ENCODE data around the gene LRRK1.

LRRK1 gene

DNA sequence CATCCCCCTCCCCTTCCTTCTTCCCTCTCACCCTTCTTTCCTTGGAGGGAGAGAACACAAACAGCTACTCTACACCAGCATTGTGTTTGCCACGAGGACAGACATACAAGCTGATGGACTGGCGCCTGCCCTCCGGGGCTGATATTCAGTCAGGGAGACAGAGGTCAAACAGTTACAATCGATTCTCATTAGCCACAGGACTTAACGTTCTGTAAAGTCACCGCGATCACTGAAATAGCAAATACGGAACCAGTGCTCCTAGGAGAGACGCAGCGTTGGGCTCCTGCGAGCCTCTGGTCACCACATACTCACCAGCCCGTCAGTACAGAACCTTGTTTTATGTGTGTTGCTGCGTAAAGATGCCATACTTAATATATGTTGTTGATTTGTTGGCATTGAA is 108.8 kb downstream of the LRRK1 start:
- in situ Hi-C loops (cut with MboI; ENCODE audit: low sequenced_read_pairs): no loop called here
- Histone ChIP-seq H3K4me1 (no peaks in the 10 kb centered on the region), H3K4me3 (no peak overlapping the region), H3K9me3 (no peaks in the 10 kb centered on the region), H3K36me3 (replicated peaks) (peaks cover 13% of the 10 kb centered on the region), H3K27me3 (ENCODE audit: low read depth) (no peaks in the 10 kb centered on the region)
- DNase-seq (ENCODE audit: low spot score in 2 of 2): no peak

DNA sequence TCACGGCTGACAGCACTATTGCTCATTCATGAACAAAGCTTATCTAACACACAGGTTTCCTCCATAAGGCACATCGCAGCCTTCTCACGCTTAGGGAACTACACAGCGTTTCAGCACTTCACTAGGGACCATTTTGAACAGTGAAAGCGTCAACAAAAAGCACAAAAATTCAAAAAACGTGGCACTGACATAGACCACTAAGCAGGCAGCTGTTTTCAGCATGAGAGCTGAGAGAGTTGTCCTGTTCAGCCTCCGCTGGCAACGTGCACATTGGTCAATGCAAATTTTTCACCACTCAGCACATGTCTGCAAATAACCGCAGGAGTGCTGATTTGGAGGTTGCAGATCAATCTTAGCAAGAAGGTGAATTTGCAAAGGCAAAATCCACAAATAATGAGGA is 109.2 kb downstream of the LRRK1 start:
- in situ Hi-C loops (cut with MboI; ENCODE audit: low sequenced_read_pairs): no loop called here
- no peak for DNase-seq (ENCODE audit: low spot score in 2 of 2)
- Histone ChIP-seq H3K4me3 (no peak overlapping the region), H3K36me3 (replicated peaks) (peaks cover 13% of the 10 kb centered on the region), H3K4me1 (no peaks in the 10 kb centered on the region), H3K27me3 (ENCODE audit: low read depth) (no peaks in the 10 kb centered on the region), H3K9me3 (no peaks in the 10 kb centered on the region)

DNA sequence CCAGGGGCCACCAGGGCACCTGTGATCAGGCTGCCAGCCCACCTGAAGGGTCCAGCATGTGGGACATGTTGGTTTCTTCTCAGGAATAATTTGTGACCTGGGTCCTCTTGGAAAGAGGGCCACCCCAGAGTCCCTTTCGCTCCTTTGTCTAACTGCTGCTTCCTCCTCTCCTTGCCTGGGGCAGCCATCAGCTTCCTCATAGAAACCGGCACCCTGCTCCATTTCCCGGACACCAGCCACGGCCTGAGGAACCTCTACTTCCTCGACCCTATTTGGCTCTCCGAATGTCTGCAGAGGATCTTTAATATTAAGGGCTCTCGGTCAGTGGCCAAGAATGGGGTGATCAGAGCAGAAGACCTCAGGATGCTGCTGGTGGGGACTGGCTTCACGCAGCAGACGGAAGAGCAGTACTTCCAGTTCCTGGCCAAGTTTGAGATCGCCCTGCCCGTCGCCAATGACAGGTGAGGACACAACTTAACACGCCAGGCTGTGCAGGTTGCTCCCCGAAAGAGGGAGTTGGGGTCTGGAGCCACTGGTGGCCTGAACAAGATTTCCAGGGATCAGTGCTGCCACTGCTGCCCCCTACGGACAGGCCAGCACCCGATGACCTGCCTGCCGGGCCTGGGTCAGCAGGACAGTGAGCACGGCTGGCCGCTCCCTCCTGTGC is 109.7 kb downstream of the LRRK1 start:
- Histone ChIP-seq H3K27me3 (ENCODE audit: low read depth) (no peaks in the 10 kb centered on the region), H3K9me3 (no peaks in the 10 kb centered on the region), H3K36me3 (replicated peaks) (peaks cover 13% of the 10 kb centered on the region), H3K4me3 (no peak overlapping the region), H3K4me1 (no peaks in the 10 kb centered on the region)
- in situ Hi-C loops (cut with MboI; ENCODE audit: low sequenced_read_pairs): no loop called here
- no peak for DNase-seq (ENCODE audit: low spot score in 2 of 2)

DNA sequence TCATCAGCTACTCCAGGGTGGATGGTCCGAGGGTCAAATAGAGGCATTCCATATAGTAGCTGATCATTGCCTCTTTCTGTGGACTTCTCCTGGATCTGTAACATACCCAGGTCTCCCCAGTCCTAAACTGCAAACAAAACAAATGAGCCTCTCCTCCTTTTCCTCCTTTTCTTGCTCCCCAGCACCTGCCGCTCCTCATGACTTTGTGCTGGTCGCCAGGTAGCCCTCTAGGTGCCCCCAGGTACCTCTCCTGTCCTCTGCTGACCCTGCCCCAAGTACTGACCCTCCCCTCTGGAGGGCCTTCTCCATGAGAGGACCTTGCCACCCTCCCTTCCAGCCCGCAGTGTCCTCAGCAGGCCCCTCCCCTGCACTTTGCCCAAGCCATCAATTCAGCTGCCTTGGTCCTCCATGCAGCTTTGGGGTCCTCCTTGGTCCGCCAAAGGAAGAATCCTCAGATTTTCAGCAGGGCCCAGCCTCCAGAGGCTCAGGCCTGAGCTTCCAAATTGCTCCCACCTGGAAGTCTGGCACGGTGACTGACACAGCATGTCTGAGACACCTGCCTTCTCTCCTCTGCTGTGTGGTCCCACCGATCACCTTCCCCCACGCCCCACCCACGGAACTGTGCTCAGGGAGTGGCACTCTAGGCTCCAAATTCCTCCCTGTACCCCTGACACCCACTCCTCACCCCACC is 111.0 kb downstream of the LRRK1 start:
- Histone ChIP-seq H3K36me3 (replicated peaks) (peaks cover 13% of the 10 kb centered on the region), H3K4me1 (no peaks in the 10 kb centered on the region), H3K4me3 (no peak overlapping the region), H3K9me3 (no peaks in the 10 kb centered on the region), H3K27me3 (ENCODE audit: low read depth) (no peaks in the 10 kb centered on the region)
- in situ Hi-C loops (cut with MboI; ENCODE audit: low sequenced_read_pairs): no loop called here
- DNase-seq (ENCODE audit: low spot score in 2 of 2): no peak

DNA sequence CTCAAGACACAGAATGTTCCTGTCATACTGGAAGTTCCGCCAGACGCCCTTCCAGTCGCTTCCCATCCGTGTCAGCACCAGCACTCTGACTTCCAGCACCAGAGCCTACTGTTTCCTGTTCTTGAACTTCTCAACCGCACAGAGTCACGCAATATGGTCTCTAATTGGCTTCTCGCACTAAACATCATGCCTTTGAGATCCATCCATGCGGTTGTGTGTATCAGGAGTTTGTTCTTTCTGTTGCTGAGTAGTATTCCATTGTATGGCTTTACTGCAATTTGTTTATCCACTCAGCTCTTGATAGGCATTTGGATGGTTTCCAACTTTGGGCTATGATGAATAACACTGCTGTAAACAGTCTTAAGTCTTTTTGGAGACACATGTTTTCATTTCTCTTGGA is 112.1 kb downstream of the LRRK1 start:
- H3K9me3 ChIP-seq: no peaks in the 10 kb centered on the region
- H3K27me3 ChIP-seq (ENCODE audit: low read depth): no peaks in the 10 kb centered on the region
- DNase-seq (ENCODE audit: low spot score in 2 of 2): no peak
- H3K4me1 ChIP-seq: no peaks in the 10 kb centered on the region
- H3K4me3 ChIP-seq: no peak overlapping the region
- H3K36me3 ChIP-seq (replicated peaks): peaks cover 11% of the 10 kb centered on the region
- in situ Hi-C loops (cut with MboI; ENCODE audit: low sequenced_read_pairs): no loop called here

DNA sequence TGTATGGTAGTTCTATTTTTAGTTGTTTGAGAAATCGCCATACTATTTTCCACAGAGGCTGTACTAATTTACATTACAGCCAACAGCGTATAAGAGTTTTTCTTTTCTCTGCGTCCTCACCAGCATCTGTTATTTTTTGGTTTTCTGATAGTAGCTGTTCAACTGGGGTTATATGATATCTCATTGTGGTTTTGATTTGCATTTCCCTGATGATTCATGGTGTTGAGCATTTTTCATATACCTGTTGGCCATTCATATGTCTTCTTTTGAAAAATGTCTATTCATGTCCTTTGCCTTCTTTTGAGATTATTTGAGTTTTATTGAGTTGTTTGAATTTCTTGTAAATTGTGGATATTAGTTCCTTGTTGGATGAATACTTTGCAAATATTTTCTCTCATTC is 114.6 kb downstream of the LRRK1 start:
- in situ Hi-C loops (cut with MboI; ENCODE audit: low sequenced_read_pairs): no loop called here
- H3K4me1 ChIP-seq: no peaks in the 10 kb centered on the region

DNA sequence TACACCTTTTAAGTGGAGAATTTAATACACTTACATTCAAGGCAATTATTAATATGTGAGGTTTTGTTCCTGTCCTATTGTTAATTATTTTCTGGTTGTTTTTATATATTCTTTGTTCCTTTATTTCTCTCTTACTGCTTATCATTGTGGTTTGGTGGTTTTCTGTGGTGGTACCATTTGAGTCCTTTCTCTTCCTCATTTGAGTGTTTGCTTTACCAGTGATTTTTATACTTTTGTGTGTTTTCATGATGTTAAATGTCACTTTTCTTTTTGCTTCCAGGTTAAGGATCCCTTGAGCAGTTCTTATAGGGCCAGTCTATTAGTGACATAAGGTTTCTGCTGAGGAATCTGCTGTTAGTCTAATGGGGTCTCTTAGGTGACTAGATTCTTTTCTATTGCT is 116.5 kb downstream of the LRRK1 start:
- Histone ChIP-seq H3K4me1 (no peaks in the 10 kb centered on the region), H3K4me3 (no peak overlapping the region), H3K27me3 (ENCODE audit: low read depth) (no peaks in the 10 kb centered on the region), H3K36me3 (replicated peaks) (no peaks in the 10 kb centered on the region; the same call in none of the 2 replicates), H3K9me3 (no peaks in the 10 kb centered on the region)
- no peak for DNase-seq (ENCODE audit: low spot score in 2 of 2)
- in situ Hi-C loops (cut with MboI; ENCODE audit: low sequenced_read_pairs): no loop called here

More for the DNA sequence above, 114.6 kb downstream of the LRRK1 start:
- no peak for DNase-seq (ENCODE audit: low spot score in 2 of 2)
- H3K36me3 ChIP-seq (replicated peaks): peaks cover 4% of the 10 kb centered on the region
- H3K4me3 ChIP-seq: no peak overlapping the region
- H3K27me3 ChIP-seq (ENCODE audit: low read depth): no peaks in the 10 kb centered on the region
- H3K9me3 ChIP-seq: no peaks in the 10 kb centered on the region

DNA sequence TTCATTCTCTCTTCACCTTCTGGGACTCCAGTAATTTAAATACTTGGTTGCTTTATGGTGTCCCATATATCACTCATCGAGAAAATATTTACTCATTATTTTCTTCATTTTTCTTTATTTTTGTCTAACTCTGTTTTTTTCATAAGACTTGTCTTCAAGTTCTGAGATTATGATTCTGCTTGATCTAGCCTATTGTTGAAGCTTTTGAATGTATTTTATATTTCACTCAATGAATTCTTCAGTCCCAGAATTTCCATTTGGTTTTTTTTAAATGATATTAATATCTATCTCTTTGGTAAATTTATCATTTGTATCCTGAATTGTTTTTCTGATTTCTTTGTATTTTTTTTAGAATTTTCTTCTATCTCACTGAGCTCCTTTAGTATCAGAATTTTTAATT is 117.0 kb downstream of the LRRK1 start:
- DNase-seq (ENCODE audit: low spot score in 2 of 2): no peak
- no peaks in the 10 kb centered on the region for H3K9me3 ChIP-seq
- no peaks in the 10 kb centered on the region; the same call in none of the 2 replicates for H3K36me3 ChIP-seq (replicated peaks)
- in situ Hi-C loops (cut with MboI; ENCODE audit: low sequenced_read_pairs): no loop called here
- H3K4me1 ChIP-seq: no peaks in the 10 kb centered on the region
- H3K27me3 ChIP-seq (ENCODE audit: low read depth): no peaks in the 10 kb centered on the region
- no peak overlapping the region for H3K4me3 ChIP-seq

DNA sequence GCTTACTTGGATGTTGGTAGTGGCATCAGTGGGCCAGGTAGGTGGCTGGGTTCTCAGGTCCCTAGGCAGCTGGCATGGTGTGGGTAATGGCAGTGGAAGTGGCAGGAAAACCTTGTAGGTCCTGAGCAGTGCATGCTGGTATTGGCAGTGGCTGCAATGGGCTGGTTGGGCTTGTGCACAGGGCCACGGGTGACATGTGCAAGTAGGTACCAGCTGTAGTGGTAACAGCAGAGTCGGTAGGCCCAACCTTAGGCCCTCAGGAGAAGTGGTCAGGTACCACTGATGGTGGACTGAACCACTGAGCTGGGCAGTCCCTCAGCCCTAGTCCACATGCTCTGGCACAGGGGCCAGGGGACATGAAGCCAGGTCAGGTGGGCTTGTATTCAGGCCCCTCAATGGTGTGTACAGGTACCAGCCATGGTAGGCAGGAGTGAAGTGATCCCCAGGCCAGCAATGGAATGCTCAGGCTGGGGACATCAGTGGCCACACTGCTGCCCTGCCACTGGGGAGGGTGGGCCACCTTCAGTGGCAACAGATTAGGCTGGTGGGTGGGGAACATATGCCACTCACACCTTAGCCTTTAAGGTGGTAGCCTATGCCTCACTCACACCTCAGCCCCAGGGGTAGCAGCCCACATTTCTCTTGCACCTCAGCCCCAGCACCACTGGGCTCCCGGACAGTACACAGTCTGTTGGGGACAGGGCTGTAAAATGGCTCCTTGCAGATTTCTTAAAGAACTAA is 118.1 kb downstream of the LRRK1 start:
- no peak for DNase-seq (ENCODE audit: low spot score in 2 of 2)
- no peaks in the 10 kb centered on the region for H3K4me1 ChIP-seq
- no peak overlapping the region for H3K4me3 ChIP-seq
- in situ Hi-C loops (cut with MboI; ENCODE audit: low sequenced_read_pairs): no loop called here
- H3K27me3 ChIP-seq (ENCODE audit: low read depth): no peaks in the 10 kb centered on the region
- H3K36me3 ChIP-seq (replicated peaks): no peaks in the 10 kb centered on the region; the same call in 1 of the 2 replicates
- H3K9me3 ChIP-seq: no peaks in the 10 kb centered on the region

DNA sequence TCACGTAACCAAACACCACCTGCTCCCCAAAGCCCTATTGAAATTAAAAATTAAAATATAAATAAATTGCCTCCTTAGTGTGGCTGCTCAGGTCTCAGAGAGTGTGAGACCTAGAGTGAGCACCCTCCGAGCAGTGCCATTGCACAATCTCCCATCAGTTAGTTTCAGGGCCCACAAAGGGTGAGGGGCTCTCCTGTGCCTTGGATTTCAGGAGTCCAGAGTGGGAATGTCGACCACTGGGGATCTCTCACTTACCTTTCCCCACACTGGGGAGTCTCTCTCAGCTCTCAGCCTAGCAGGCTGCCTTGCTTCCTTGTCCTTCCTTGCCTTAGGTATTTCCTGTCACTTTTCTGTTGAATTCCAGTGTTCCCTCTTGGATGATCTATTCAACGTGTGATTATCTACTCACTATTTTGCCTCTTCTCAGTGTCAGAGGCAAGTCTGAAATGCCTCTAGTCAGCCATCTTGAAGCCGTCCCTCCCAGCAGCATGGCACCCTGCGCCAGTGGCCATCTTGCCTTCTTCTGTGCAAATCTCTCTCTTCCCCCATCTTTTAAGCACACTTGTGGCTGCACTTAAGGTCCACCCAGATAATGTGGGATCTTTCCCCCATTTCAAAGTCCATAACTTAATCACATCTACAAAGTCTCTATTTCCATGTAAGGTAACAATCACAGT is 119.3 kb downstream of the LRRK1 start:
- Histone ChIP-seq H3K4me3 (no peak overlapping the region), H3K4me1 (no peaks in the 10 kb centered on the region), H3K36me3 (replicated peaks) (no peaks in the 10 kb centered on the region; the same call in 1 of the 2 replicates), H3K27me3 (ENCODE audit: low read depth) (no peaks in the 10 kb centered on the region), H3K9me3 (no peaks in the 10 kb centered on the region)
- in situ Hi-C loops (cut with MboI; ENCODE audit: low sequenced_read_pairs): no loop called here
- no peak for DNase-seq (ENCODE audit: low spot score in 2 of 2)

DNA sequence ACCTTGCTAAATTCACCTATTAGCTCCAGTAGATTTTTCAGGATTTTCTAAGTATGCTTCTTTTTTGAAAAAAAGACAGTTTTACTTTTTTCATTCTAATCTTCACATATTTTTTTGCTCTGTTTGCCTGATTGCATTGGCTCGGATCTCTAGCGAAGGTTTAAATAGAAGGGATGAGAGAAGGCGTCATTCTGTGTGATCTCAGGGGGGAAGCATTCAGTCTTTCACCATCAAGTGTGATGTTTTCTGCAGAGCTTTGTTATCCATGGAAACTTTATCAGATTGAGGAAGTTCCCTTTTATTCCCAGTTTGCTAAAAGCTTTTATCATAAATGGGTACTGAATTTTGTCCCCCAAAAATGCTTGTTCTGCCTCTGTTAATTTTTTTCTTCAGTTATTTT is 120.3 kb downstream of the LRRK1 start:
- no peaks in the 10 kb centered on the region; the same call in 1 of the 2 replicates for H3K36me3 ChIP-seq (replicated peaks)
- H3K4me3 ChIP-seq: no peak overlapping the region
- no peaks in the 10 kb centered on the region for H3K4me1 ChIP-seq
- H3K27me3 ChIP-seq (ENCODE audit: low read depth): no peaks in the 10 kb centered on the region
- H3K9me3 ChIP-seq: no peaks in the 10 kb centered on the region
- no peak for DNase-seq (ENCODE audit: low spot score in 2 of 2)
- in situ Hi-C loops (cut with MboI; ENCODE audit: low sequenced_read_pairs): no loop called here

DNA sequence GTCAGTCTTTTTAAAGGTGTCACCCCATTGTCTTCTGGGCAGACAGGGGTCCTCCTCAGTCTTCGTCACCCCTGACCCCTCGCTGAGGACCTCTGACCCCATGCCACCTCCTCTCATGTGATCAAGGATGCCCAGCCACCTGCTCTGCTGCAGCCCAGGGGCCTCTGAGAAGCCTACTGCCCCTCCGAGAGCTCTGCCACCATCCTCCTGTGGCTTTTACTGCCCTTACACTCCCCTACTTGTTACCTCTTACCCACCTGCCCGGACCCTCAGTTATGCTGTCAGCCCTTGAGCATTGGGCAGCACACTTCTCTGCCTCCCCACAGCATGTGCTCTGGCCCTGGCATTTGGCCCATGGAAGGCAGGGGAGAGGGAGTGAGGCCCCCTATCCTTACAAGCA is 123.2 kb downstream of the LRRK1 start:
- Histone ChIP-seq H3K36me3 (replicated peaks) (no peaks in the 10 kb centered on the region; the same call in 1 of the 2 replicates), H3K9me3 (no peaks in the 10 kb centered on the region), H3K4me1 (no peaks in the 10 kb centered on the region), H3K4me3 (no peak overlapping the region), H3K27me3 (ENCODE audit: low read depth) (no peaks in the 10 kb centered on the region)
- DNase-seq (ENCODE audit: low spot score in 2 of 2): no peak
- in situ Hi-C loops (cut with MboI; ENCODE audit: low sequenced_read_pairs): no loop called here

DNA sequence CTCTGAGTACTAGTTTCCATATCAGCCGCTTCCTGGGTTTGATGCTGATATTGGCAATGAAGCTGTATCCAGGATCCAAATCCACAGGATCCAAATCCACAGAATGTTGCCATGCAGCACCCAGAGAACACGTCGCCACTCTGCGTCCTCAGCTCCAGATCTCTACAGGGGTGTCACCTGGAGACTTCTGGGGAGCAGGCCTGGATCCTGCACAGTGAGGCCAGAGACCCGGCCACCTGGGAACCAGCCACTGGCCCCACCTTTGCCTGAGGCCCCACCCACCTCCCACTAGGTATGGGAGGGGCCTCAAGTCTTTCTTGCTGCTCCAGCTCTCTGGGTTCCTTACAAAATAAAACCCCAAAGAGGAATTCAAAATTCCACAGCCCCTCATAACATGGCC is 123.9 kb downstream of the LRRK1 start:
- no peaks in the 10 kb centered on the region; the same call in 1 of the 2 replicates for H3K36me3 ChIP-seq (replicated peaks)
- in situ Hi-C loops (cut with MboI; ENCODE audit: low sequenced_read_pairs): no loop called here
- no peak overlapping the region for H3K4me3 ChIP-seq
- H3K9me3 ChIP-seq: no peaks in the 10 kb centered on the region
- no peaks in the 10 kb centered on the region for H3K4me1 ChIP-seq
- DNase-seq (ENCODE audit: low spot score in 2 of 2): no peak
- H3K27me3 ChIP-seq (ENCODE audit: low read depth): no peaks in the 10 kb centered on the region

All from HAP-1 (cell line).